Endothelial cell (in vitro differentiated cells): ENCODE data around the gene ADAT1. TPM values are rescaled to one million over a fixed set of nuclear protein-coding genes. Genes with fewer than 3 reads are reported as not detected.
A peak's percentile ranks its signal among the peaks of the same experiment; 100 is the strongest.

Source experiments
- DNase-seq: peaks from one replicate; pipeline ENCODE4 v3.0.0; 2021; ENCODE audit warnings: low spot score
- H3K27ac Mint-ChIP-seq: one replicate; pipeline ENCODE4 v1.8.0; 2021; ENCODE audit warnings: mixed read lengths, inconsistent platforms; ENCODE audit not compliant: unreplicated experiment
- H3K27me3 Mint-ChIP-seq: one replicate; pipeline ENCODE4 v1.8.0; 2021; ENCODE audit warnings: mild to moderate bottlenecking, moderate library complexity, mixed read lengths, inconsistent platforms; ENCODE audit not compliant: unreplicated experiment
- H3K36me3 Mint-ChIP-seq: one replicate; pipeline ENCODE4 v1.8.0; 2021; ENCODE audit warnings: mild to moderate bottlenecking, low read depth, mixed read lengths, inconsistent platforms; ENCODE audit not compliant: unreplicated experiment
- H3K4me1 Mint-ChIP-seq: one replicate; pipeline ENCODE4 v1.8.0; 2021; ENCODE audit warnings: mild to moderate bottlenecking, mixed read lengths, inconsistent platforms; ENCODE audit not compliant: unreplicated experiment
- H3K4me3 Mint-ChIP-seq: one replicate; pipeline ENCODE4 v1.8.0; 2021; ENCODE audit warnings: mild to moderate bottlenecking, mixed read lengths, inconsistent platforms; ENCODE audit not compliant: unreplicated experiment
- H3K9me3 Mint-ChIP-seq: one replicate; pipeline ENCODE4 v1.8.0; 2021; ENCODE audit warnings: mixed read lengths, inconsistent platforms; ENCODE audit not compliant: unreplicated experiment
- total RNA-seq: library from RNA; stranded (reverse); fragmentation: NEBNext Ultra II Directional; extraction: Animal tissue kit (Norgen Biotek cat#: 25700); gene quantifications from one replicate; pipeline ENCODE4 v1.2.1, GENCODE V29; 2021; ENCODE audit not compliant: unreplicated experiment
- TF ChIP-seq, protein P1 (sequence below): fragments of 200-600 bp; sonication (generic); IDR thresholded peaks from one replicate; pipeline ENCODE4 v1.5.0; 2021; ENCODE audit warnings: antibody characterized with exemption; ENCODE audit not compliant: unreplicated experiment

The ADAT1 gene
- total RNA-seq, 1 donor from 2014 or later: 137 TPM

DNA sequence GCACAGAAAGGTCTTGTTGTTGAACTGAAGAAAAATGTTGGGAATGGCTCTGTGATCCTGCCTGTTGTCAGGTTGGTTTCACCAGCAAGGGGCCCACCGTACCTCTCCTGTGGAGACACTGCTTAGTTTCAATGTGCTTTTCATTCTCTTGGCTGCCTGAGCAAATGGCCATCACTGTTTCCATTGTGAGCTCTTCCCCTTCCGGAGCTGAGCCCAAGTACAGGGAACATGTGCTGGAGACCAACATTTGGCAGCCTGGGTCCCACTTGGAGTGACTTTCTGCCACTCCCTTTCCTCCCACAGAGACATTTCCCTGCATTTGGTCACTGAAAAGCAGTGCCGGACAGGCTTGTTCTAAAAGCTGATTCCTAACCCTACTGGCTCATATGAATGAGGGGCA is 33.8 kb downstream of the ADAT1 start:
- peaks cover 28% of the 10 kb centered on the region for H3K4me1 Mint-ChIP-seq
- peak overlapping the region; percentile 4 for H3K4me3 Mint-ChIP-seq
- peaks cover 6% of the 10 kb centered on the region for H3K27me3 Mint-ChIP-seq

DNA sequence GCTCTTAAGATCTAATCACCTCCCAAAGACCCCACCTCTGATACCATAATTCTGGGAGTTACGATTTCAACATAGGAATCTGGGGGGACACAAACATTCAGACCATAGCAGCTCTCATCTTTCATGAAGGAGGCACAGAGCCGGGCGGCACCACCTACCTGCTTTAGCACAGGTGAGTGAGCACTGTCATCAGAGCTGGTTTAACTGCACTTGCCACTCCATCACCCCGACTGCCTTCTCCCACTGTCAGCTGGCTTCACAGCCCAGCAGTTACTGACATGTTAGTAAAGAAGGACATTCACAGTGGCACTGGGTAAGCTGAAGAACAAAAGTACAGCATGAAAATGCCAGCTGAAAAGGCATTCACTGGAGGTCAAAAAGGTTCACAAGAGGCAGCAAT is 34.4 kb downstream of the ADAT1 start:
- peaks cover 33% of the 10 kb centered on the region for H3K36me3 Mint-ChIP-seq
- H3K27ac Mint-ChIP-seq: peak overlapping the region; percentile 59
- peaks cover 4% of the 10 kb centered on the region for H3K27me3 Mint-ChIP-seq
- TF ChIP-seq, protein P1, sequence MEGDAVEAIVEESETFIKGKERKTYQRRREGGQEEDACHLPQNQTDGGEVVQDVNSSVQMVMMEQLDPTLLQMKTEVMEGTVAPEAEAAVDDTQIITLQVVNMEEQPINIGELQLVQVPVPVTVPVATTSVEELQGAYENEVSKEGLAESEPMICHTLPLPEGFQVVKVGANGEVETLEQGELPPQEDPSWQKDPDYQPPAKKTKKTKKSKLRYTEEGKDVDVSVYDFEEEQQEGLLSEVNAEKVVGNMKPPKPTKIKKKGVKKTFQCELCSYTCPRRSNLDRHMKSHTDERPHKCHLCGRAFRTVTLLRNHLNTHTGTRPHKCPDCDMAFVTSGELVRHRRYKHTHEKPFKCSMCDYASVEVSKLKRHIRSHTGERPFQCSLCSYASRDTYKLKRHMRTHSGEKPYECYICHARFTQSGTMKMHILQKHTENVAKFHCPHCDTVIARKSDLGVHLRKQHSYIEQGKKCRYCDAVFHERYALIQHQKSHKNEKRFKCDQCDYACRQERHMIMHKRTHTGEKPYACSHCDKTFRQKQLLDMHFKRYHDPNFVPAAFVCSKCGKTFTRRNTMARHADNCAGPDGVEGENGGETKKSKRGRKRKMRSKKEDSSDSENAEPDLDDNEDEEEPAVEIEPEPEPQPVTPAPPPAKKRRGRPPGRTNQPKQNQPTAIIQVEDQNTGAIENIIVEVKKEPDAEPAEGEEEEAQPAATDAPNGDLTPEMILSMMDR: no peak
- no peak for DNase-seq
- no peak overlapping the region for H3K4me3 Mint-ChIP-seq
- no peaks in the 10 kb centered on the region for H3K9me3 Mint-ChIP-seq
- H3K4me1 Mint-ChIP-seq: peaks cover 22% of the 10 kb centered on the region

More for the DNA sequence above, 33.8 kb downstream of the ADAT1 start:
- Mint-ChIP-seq H3K9me3 (no peaks in the 10 kb centered on the region), H3K27ac (peak overlapping the region; percentile 59), H3K36me3 (peaks cover 32% of the 10 kb centered on the region)
- TF ChIP-seq, protein P1: no peak
- no peak for DNase-seq

DNA sequence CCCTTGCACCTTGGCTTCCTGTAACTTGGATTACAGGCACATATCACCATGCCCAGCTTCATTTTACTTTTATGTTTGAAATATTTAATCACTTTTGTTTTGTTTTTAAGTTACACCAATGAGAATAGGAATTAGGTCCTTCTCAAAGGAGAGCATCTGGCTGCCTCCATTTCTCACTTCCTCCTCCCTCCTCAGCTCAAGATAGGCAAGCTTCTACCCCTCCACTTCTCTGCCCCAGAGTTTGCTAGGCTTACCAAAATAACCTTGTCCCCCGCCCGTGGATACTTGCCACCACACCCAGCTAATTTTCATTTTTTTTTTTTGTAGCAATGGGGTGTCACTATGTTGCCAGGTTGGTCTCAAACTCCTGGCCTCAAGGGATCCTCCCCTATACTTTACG is 39.0 kb downstream of the ADAT1 start:
- Mint-ChIP-seq H3K4me3 (no peak overlapping the region), H3K36me3 (peaks cover 43% of the 10 kb centered on the region), H3K27me3 (peaks cover 3% of the 10 kb centered on the region), H3K4me1 (no peaks in the 10 kb centered on the region), H3K27ac (no peak overlapping the region), H3K9me3 (no peaks in the 10 kb centered on the region)
- TF ChIP-seq, protein P1: no peak
- DNase-seq: no peak

GRCh38 chr16:75579281-75579834 is 43.7 kb downstream of the ADAT1 start:
- DNase-seq: no peak
- Mint-ChIP-seq H3K27ac (no peak overlapping the region), H3K27me3 (no peaks in the 10 kb centered on the region), H3K4me1 (peaks cover 8% of the 10 kb centered on the region), H3K9me3 (no peaks in the 10 kb centered on the region), H3K4me3 (no peak overlapping the region), H3K36me3 (peaks cover 40% of the 10 kb centered on the region)
- TF ChIP-seq, protein P1: no peak

DNA sequence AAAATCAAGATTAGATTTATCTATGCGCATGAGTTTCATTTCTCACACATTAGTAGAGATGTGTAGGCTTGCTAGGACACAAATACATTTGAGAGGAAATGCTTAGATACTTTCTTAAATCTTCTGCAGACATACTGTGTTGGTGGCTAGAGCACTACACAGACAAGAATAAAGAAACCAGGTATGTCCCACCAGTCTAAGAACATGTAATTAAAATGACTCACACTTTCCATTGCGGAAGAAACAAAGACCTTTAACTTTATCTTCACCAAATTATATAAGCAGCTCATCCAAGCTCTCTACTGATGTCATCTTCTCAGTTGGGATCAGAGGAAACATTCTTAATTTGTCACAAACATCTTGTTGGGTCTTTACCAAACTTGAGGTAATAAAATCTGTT is 44.4 kb downstream of the ADAT1 start:
- H3K4me3 Mint-ChIP-seq: no peak overlapping the region
- H3K27me3 Mint-ChIP-seq: no peaks in the 10 kb centered on the region
- peaks cover 13% of the 10 kb centered on the region for H3K4me1 Mint-ChIP-seq
- TF ChIP-seq, protein P1: no peak
- DNase-seq: no peak
- H3K36me3 Mint-ChIP-seq: peaks cover 43% of the 10 kb centered on the region
- H3K27ac Mint-ChIP-seq: peak overlapping the region; percentile 36
- H3K9me3 Mint-ChIP-seq: no peaks in the 10 kb centered on the region
